Vagina (tissue), 2 donors: ENCODE results near the gene NUMB.

Source experiments
- CTCF ChIP-seq, 3 experiments: fragments of 450-650 bp in 2 of 3; fragments of 200-600 bp in 1 of 3; sonication (generic) in 1 of 3; IDR thresholded peaks; one replicate each; pipeline ENCODE4 v1.5.1; 2017 to 2019; ENCODE audit warnings: antibody characterized with exemption in 3 of 3, mild to moderate bottlenecking in 2 of 3, moderate library complexity in 2 of 3
- POLR2AphosphoS5 ChIP-seq, 2 donors: sonication (generic); formaldehyde crosslinking; IDR thresholded peaks; one replicate each; pipeline ENCODE4 v1.9.0; 2017; ENCODE audit warnings: antibody characterized with exemption in 2 of 2, mild to moderate bottlenecking in 2 of 2, low read depth in 1 of 2; ENCODE audit not compliant: insufficient read depth in 1 of 2

- TF ChIP-seq POLR2AphosphoS5 (IDR thresholded peaks at IDR 0.05; ENCODE audit: insufficient read depth in 1 of 2, low read depth in 1 of 2) (no peak), CTCF (IDR thresholded peaks at IDR 0.05) (no peak)
These were observed 204.6 kb downstream of the NUMB start for GRCh38 chr14:73253721-73254120.
